ENCODE results near the gene STX4. TPM values are rescaled to one million over a fixed set of nuclear protein-coding genes. Genes with fewer than 3 reads are reported as not detected.

STX4 gene
- polyA plus RNA-seq, 1 donor (not counting 4 experiments of a cell fraction or from before 2014, with no cell fraction given) = 43.6 TPM

- dilution Hi-C loops (cut with MboI; ENCODE audit: extremely low pct_ligation_motif_present, low sequenced_read_pairs) = no loop called here
- H3K4me1 ChIP-seq (ENCODE audit: control insufficient read depth, extremely low read depth, insufficient read depth, low read length) = peaks cover 11% of the 10 kb centered on the region
- H3K9ac ChIP-seq (ENCODE audit: control insufficient read depth, extremely low read depth, insufficient read depth, low read length) = peak within 1 kb of the TSS; percentile 92
- peak within 1 kb of the TSS; percentile 81 for H3K4me2 ChIP-seq (ENCODE audit: control insufficient read depth, extremely low read depth, insufficient read depth, low read depth, low read length)
- H3K4me3 ChIP-seq (ENCODE audit: control insufficient read depth in 2 of 3, extremely low read depth in 1 of 3, insufficient read depth in 2 of 3, low read depth in 1 of 3, low read length in 3 of 3) = peak within 1 kb of the TSS; percentile 82 to 94 (median 91)
- H3K9me1 ChIP-seq (ENCODE audit: control insufficient read depth, extremely low read depth, insufficient read depth, low read length) = no peaks in the 10 kb centered on the region
- H3K36me3 ChIP-seq (ENCODE audit: control insufficient read depth in 2 of 2, extremely low read depth in 1 of 2, insufficient read depth in 2 of 2, low read length in 2 of 2) = peaks cover 10 to 15% of the 10 kb centered on the region in 2 experiments
- H2AFZ ChIP-seq (ENCODE audit: control insufficient read depth, low read length) = peak within 1 kb of the TSS; percentile 78
- H3K79me2 ChIP-seq (ENCODE audit: control insufficient read depth, insufficient read depth, low read length) = peaks cover 73% of the 10 kb centered on the region
- H4K20me1 ChIP-seq (ENCODE audit: control insufficient read depth, extremely low read depth, insufficient read depth, low read length) = no peaks in the 10 kb centered on the region
- no peaks in the 10 kb centered on the region for H3K9me3 ChIP-seq (ENCODE audit: control insufficient read depth, low read depth, low read length)
- H3K27ac ChIP-seq (ENCODE audit: control insufficient read depth, insufficient read depth, low read length) = peak within 1 kb of the TSS; percentile 84
- TF ChIP-seq EZH2 (IDR thresholded peaks at IDR 0.05; ENCODE audit: low read length) = no peak
- TF ChIP-seq CTCF (optimal IDR thresholded peaks at IDR 0.05 in 1 of 3, IDR thresholded peaks at IDR 0.05 in 1 of 3, conservative IDR thresholded peaks at IDR 0.05 in 1 of 3; ENCODE audit: extremely low read depth in 1 of 3, insufficient read depth in 2 of 3, low read length in 3 of 3) = no peak
- FAIRE-seq (peak; percentile 84), DNase-seq (ENCODE audit: low read depth, low spot score) (peak; percentile 90)
- no peaks in the 10 kb centered on the region for H3K27me3 ChIP-seq (ENCODE audit: control insufficient read depth, extremely low read depth, insufficient read depth, low read length)
Observed at GRCh38 chr16:31073970-31074813, 40.8 kb downstream of the STX4 start, which contains the start of the genes ZNF646 and ZNF668. TSS of gene ZNF646 (plus strand) at chr16:31074422. CDS start at chr16:31076325, 1,903 bp downstream. TSS of gene ZNF668 (minus strand) at chr16:31074240. CDS start at chr16:31064459, 9,781 bp downstream.

DNA sequence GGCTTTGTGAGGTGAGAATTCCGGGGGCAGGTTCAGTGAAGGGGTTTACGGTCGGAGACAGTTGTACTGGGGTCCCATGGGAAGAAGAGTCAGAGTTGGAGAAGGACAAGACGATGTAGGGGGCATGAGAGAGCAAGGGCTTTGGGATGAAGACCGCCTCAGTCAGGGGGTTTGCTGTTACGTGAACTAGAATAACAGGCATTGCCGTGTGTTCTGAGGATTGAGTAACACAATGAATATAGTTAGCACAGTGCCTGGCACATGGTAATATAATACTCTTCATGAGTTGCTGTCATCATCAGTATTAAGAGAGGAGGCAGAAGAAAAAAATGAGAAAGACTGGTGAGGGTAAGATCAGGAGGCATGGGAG is 41.4 kb downstream of the STX4 start:
- Histone ChIP-seq H4K20me1 (ENCODE audit: control insufficient read depth, extremely low read depth, insufficient read depth, low read length) (no peaks in the 10 kb centered on the region), H3K9me1 (ENCODE audit: control insufficient read depth, extremely low read depth, insufficient read depth, low read length) (no peaks in the 10 kb centered on the region), H3K27me3 (ENCODE audit: control insufficient read depth, extremely low read depth, insufficient read depth, low read length) (no peaks in the 10 kb centered on the region), H2AFZ (ENCODE audit: control insufficient read depth, low read length) (peak overlapping the region; percentile 76), H3K9me3 (ENCODE audit: control insufficient read depth, low read depth, low read length) (no peaks in the 10 kb centered on the region), H3K79me2 (ENCODE audit: control insufficient read depth, insufficient read depth, low read length) (peaks cover 75% of the 10 kb centered on the region), H3K4me3 (ENCODE audit: control insufficient read depth in 2 of 3, extremely low read depth in 1 of 3, insufficient read depth in 2 of 3, low read depth in 1 of 3, low read length in 3 of 3) (peak overlapping the region; percentile 82 to 94 (median 91)), H3K4me2 (ENCODE audit: control insufficient read depth, extremely low read depth, insufficient read depth, low read depth, low read length) (peak overlapping the region; percentile 76), H3K9ac (ENCODE audit: control insufficient read depth, extremely low read depth, insufficient read depth, low read length) (peak overlapping the region; percentile 92), H3K36me3 (ENCODE audit: control insufficient read depth in 2 of 2, extremely low read depth in 1 of 2, insufficient read depth in 2 of 2, low read length in 2 of 2) (peaks cover 16 to 17% of the 10 kb centered on the region in 2 experiments), H3K27ac (ENCODE audit: control insufficient read depth, insufficient read depth, low read length) (peak overlapping the region; percentile 84), H3K4me1 (ENCODE audit: control insufficient read depth, extremely low read depth, insufficient read depth, low read length) (peaks cover 11% of the 10 kb centered on the region)
- TF ChIP-seq CTCF (optimal IDR thresholded peaks at IDR 0.05 in 1 of 3, IDR thresholded peaks at IDR 0.05 in 1 of 3, conservative IDR thresholded peaks at IDR 0.05 in 1 of 3; ENCODE audit: extremely low read depth in 1 of 3, insufficient read depth in 2 of 3, low read length in 3 of 3) (no peak), EZH2 (IDR thresholded peaks at IDR 0.05; ENCODE audit: low read length) (no peak)
- dilution Hi-C loops (cut with MboI; ENCODE audit: extremely low pct_ligation_motif_present, low sequenced_read_pairs) = no loop called here
- DNase-seq (ENCODE audit: low read depth, low spot score) (no peak), FAIRE-seq (no peak)
